SK-N-SH treated with all-trans-retinoic acid at 6 μM for 48 hours (cell line): ENCODE measurements around the gene UROD.

Experiments used
- ATAC-seq: fragments of 200-7000 bp; cut with Tn5 transposase; 3 replicates; pipeline ENCODE4 v1.9.1; 2020; ENCODE audit warnings: mild to moderate bottlenecking, moderate library complexity
- BACH2 ChIP-seq: fragments of 250-450 bp; sonication (Bioruptor Pico); IDR thresholded peaks from 2 replicates; pipeline ENCODE4 v1.9.0; 2021; ENCODE audit warnings: mild to moderate bottlenecking, borderline replicate concordance
- CREB5 ChIP-seq: fragments of 250-450 bp; sonication (Bioruptor Pico); IDR thresholded peaks from 2 replicates; pipeline ENCODE4 v1.5.1; 2020; ENCODE audit warnings: low read depth, mild to moderate bottlenecking, moderate library complexity
- CSDC2 ChIP-seq: fragments of 250-450 bp; sonication (Bioruptor Pico); IDR thresholded peaks from 2 replicates; pipeline ENCODE4 v1.5.0; 2020; ENCODE audit warnings: mild to moderate bottlenecking, moderate library complexity
- CSRNP3 ChIP-seq: fragments of 250-450 bp; sonication (Bioruptor Pico); IDR thresholded peaks from 2 replicates; pipeline ENCODE4 v1.5.1; 2021; ENCODE audit warnings: mild to moderate bottlenecking, moderate library complexity
- ESRRG ChIP-seq: fragments of 250-450 bp; sonication (Bioruptor Pico); IDR thresholded peaks from 2 replicates; pipeline ENCODE4 v1.6.1; 2021; ENCODE audit warnings: mild to moderate bottlenecking
- GLIS3 ChIP-seq: fragments of 250-450 bp; sonication (Bioruptor Pico); IDR thresholded peaks from 2 replicates; pipeline ENCODE4 v1.5.0; 2020; ENCODE audit warnings: mild to moderate bottlenecking, moderate library complexity
- ISL1 ChIP-seq: fragments of 250-450 bp; sonication (Bioruptor Pico); IDR thresholded peaks from 2 replicates; pipeline ENCODE4 v2.1.2; 2022; ENCODE audit warnings: mild to moderate bottlenecking, moderate library complexity
- OSR1 ChIP-seq: fragments of 250-450 bp; sonication (Bioruptor Pico); IDR thresholded peaks from 2 replicates; pipeline ENCODE4 v1.8.0; 2022; ENCODE audit warnings: moderate library complexity, mild to moderate bottlenecking, inconsistent platforms
- PATZ1 ChIP-seq: fragments of 250-450 bp; sonication (Bioruptor Pico); IDR thresholded peaks from 2 replicates; pipeline ENCODE4 v1.8.0; 2020; ENCODE audit warnings: mild to moderate bottlenecking, moderate library complexity, borderline replicate concordance
- POU6F1 ChIP-seq: fragments of 250-450 bp; sonication (Bioruptor Pico); IDR thresholded peaks from 2 replicates; pipeline ENCODE4 v1.8.0; 2021; ENCODE audit warnings: low read depth, mild to moderate bottlenecking, moderate library complexity, borderline replicate concordance
- PPARA ChIP-seq: fragments of 250-450 bp; sonication (Bioruptor Pico); IDR thresholded peaks from 2 replicates; pipeline ENCODE4 v1.5.0; 2020; ENCODE audit warnings: mild to moderate bottlenecking, borderline replicate concordance
- RARB ChIP-seq: fragments of 250-450 bp; sonication (Bioruptor Pico); IDR thresholded peaks from 2 replicates; pipeline ENCODE4 v1.8.0; 2021; ENCODE audit warnings: mild to moderate bottlenecking, moderate library complexity
- SNAI2 ChIP-seq: fragments of 250-450 bp; sonication (Bioruptor Pico); IDR thresholded peaks from 2 replicates; pipeline ENCODE4 v1.5.0; 2020; ENCODE audit warnings: mild to moderate bottlenecking, moderate library complexity
- TCF4 ChIP-seq: fragments of 250-450 bp; sonication (Bioruptor Pico); IDR thresholded peaks from 2 replicates; pipeline ENCODE4 v1.8.0; 2021; ENCODE audit warnings: mild to moderate bottlenecking, moderate library complexity, borderline replicate concordance
- TOX ChIP-seq: fragments of 250-450 bp; sonication (Bioruptor Pico); IDR thresholded peaks from 2 replicates; pipeline ENCODE4 v1.8.0; 2021; ENCODE audit warnings: mild to moderate bottlenecking, moderate library complexity, borderline replicate concordance
- TSHZ2 ChIP-seq: fragments of 250-450 bp; sonication (Bioruptor Pico); IDR thresholded peaks from 2 replicates; pipeline ENCODE4 v1.5.0; 2020; ENCODE audit warnings: mild to moderate bottlenecking, moderate library complexity
- ZC3H10 ChIP-seq: fragments of 250-450 bp; sonication (Bioruptor Pico); IDR thresholded peaks from 2 replicates; pipeline ENCODE4 v1.5.1; 2021; ENCODE audit warnings: mild to moderate bottlenecking, moderate library complexity
- ZFP3 ChIP-seq: fragments of 250-450 bp; sonication (Bioruptor Pico); IDR thresholded peaks from 2 replicates; pipeline ENCODE4 v1.5.0; 2020; ENCODE audit warnings: mild to moderate bottlenecking, moderate library complexity
- ZFP30 ChIP-seq: fragments of 450-650 bp; formaldehyde crosslinking; IDR thresholded peaks from 2 replicates; pipeline ENCODE4 v1.5.0; 2022; ENCODE audit warnings: mild to moderate bottlenecking, moderate library complexity
- ZNF565 ChIP-seq: fragments of 450-650 bp; formaldehyde crosslinking; conservative IDR thresholded peaks from 2 replicates; pipeline ENCODE4 v1.5.0; 2020; ENCODE audit warnings: low read depth, mild to moderate bottlenecking, moderate library complexity
- ZNF70 ChIP-seq: fragments of 450-650 bp; formaldehyde crosslinking; IDR thresholded peaks from 2 replicates; pipeline ENCODE4 v1.5.0; 2020; ENCODE audit warnings: mild to moderate bottlenecking, moderate library complexity
- ZNF8 ChIP-seq: fragments of 450-650 bp; formaldehyde crosslinking; IDR thresholded peaks from 2 replicates; pipeline ENCODE4 v1.5.0; 2020; ENCODE audit warnings: mild to moderate bottlenecking, moderate library complexity

Gene UROD

DNA sequence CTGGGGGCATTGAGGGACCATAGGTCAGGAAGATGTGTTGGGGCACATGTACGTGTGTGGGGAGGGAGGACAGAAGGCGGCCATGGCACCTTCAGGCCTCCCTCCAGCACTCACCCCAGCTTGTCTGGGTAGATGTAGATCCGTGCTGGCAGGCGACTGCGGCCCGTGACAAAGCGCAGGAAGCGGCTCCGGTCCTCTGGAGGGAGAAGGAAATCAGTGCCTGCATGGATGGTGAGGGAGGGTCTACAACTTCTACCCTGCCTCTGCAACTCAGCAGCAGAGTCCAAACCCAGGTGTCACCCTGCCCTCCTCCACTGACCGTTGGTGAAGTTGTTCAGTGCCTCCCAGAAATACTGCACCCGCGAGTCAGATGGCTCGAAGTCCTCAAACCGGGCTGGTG is 8.3 kb upstream of the UROD start:
- ATAC-seq = no peak
- TF ChIP-seq PATZ1 (CRISPR knock-in tag) = no peak
- no peak for TF ChIP-seq CSDC2 (CRISPR knock-in tag)
- no peak for TF ChIP-seq PPARA (CRISPR knock-in tag)
- TF ChIP-seq ESRRG = no peak
- no peak for TF ChIP-seq ZFP3 (CRISPR knock-in tag)
- TF ChIP-seq TCF4 = no peak
- no peak for TF ChIP-seq SNAI2
- no peak for TF ChIP-seq CSRNP3
- no peak for TF ChIP-seq TSHZ2 (CRISPR knock-in tag)
- TF ChIP-seq ZC3H10 (CRISPR knock-in tag) = no peak
- no peak for TF ChIP-seq GLIS3 (CRISPR knock-in tag)
- TF ChIP-seq RARB (CRISPR knock-in tag) = no peak
- TF ChIP-seq ZFP30 = no peak
- no peak for TF ChIP-seq CREB5 (CRISPR knock-in tag)
- no peak for TF ChIP-seq OSR1 (CRISPR knock-in tag)
- TF ChIP-seq BACH2 (CRISPR knock-in tag) = no peak
- no peak for TF ChIP-seq ISL1 (CRISPR knock-in tag)
- TF ChIP-seq ZNF70 = no peak
- TF ChIP-seq ZNF8 (CRISPR knock-in tag) = no peak

- ATAC-seq = no peak
- TF ChIP-seq ZNF565 (CRISPR knock-in tag) (no peak), ESRRG (no peak), ISL1 (CRISPR knock-in tag) (no peak), GLIS3 (CRISPR knock-in tag) (no peak), POU6F1 (CRISPR knock-in tag) (no peak), PPARA (CRISPR knock-in tag) (no peak), ZNF70 (no peak), CSDC2 (CRISPR knock-in tag) (no peak), SNAI2 (no peak), TSHZ2 (CRISPR knock-in tag) (no peak), ZFP3 (CRISPR knock-in tag) (no peak), CREB5 (CRISPR knock-in tag) (no peak), TOX (CRISPR knock-in tag) (no peak), BACH2 (CRISPR knock-in tag) (no peak), ZC3H10 (CRISPR knock-in tag) (no peak)
Measured at GRCh38 chr1:45004281-45004920, 7.7 kb upstream of the UROD start.
